GM06990 (cell line): Measurements from ENCODE around the gene GP2.

Experiments
- DNase-seq: peaks from one replicate; pipeline ENCODE4 v3.0.0-alpha.2; 2011; ENCODE audit not compliant: insufficient read length; ENCODE audit errors: extremely low read depth
- H3K27me3 ChIP-seq: replicated peaks from 2 replicates; pipeline ENCODE4 v1.6.0; 2011; ENCODE audit warnings: low read length; ENCODE audit not compliant: control insufficient read depth, insufficient read depth
- H3K36me3 ChIP-seq: 2 replicates; pipeline ENCODE4 v1.5.1; 2011; ENCODE audit warnings: low read length; ENCODE audit not compliant: control insufficient read depth, insufficient read depth
- H3K4me3 ChIP-seq: replicated peaks from 2 replicates; pipeline ENCODE4 v1.5.1; 2011; ENCODE audit warnings: low read depth, mild to moderate bottlenecking, control low read depth, low read length
- CTCF ChIP-seq: IDR thresholded peaks from 2 replicates; pipeline ENCODE4 v1.5.1; 2011; ENCODE audit warnings: low read length, control low read depth, mild to moderate bottlenecking, inconsistent platforms; ENCODE audit not compliant: insufficient read depth, poor library complexity, severe bottlenecking

GP2 gene

GRCh38 chr16:20307240-20307671, 20.1 kb downstream of the GP2 start:
- no peak for TF ChIP-seq CTCF
- Histone ChIP-seq H3K4me3 (no peak overlapping the region), H3K36me3 (no peaks in the 10 kb centered on the region), H3K27me3 (no peaks in the 10 kb centered on the region)
- no peak for DNase-seq

DNA sequence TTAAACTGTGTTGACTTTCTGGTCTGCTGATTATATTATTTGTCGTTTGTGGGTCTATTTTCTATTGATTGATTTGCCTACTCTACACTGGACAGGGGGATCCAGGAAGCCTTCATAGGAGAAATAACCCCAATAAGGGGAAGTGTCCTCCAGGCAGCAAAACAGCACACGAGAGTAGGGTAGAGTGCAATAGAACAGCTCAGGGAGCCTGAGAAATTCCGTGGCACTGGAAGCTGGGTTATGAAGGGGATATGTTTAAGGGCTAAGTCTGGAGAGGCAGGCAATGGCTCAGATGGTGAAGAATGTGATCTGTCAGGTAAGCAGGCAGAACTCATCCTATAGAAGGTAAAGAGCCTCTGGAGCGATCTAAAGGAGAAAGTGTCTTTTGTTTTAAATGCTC, 20.9 kb downstream of the GP2 start:
- no peak overlapping the region for H3K4me3 ChIP-seq
- no peaks in the 10 kb centered on the region for H3K27me3 ChIP-seq
- TF ChIP-seq CTCF = no peak
- H3K36me3 ChIP-seq = no peaks in the 10 kb centered on the region
- DNase-seq = no peak

DNA sequence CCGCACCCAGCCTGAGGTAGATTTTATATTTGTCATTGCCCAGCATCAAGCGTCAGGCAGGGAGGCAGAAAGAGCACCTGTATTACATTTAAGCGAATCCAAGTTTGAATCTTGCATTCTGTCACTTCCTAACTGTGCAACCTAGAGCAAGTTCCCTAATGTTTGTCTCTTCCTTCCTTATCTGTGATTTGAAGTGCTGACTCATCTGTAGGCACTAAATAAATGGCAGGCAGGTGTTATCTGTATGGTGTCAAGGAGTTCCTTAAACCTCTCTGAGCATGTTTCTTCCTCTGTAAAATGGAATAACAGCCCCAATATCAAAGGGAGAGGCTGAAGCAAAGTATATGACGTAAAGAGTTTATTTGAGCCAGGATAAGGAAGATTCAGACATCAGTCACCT, 24.3 kb downstream of the GP2 start:
- no peak overlapping the region for H3K4me3 ChIP-seq
- DNase-seq = no peak
- TF ChIP-seq CTCF = no peak

GRCh38 chr16:20302389-20302788, 24.9 kb downstream of the GP2 start:
- H3K27me3 ChIP-seq = no peaks in the 10 kb centered on the region
- no peak for TF ChIP-seq CTCF
- no peak overlapping the region for H3K4me3 ChIP-seq
- no peak for DNase-seq
- H3K36me3 ChIP-seq = no peaks in the 10 kb centered on the region

More for the DNA sequence above, 24.3 kb downstream of the GP2 start:
- Histone ChIP-seq H3K27me3 (no peaks in the 10 kb centered on the region), H3K36me3 (no peaks in the 10 kb centered on the region)

DNA sequence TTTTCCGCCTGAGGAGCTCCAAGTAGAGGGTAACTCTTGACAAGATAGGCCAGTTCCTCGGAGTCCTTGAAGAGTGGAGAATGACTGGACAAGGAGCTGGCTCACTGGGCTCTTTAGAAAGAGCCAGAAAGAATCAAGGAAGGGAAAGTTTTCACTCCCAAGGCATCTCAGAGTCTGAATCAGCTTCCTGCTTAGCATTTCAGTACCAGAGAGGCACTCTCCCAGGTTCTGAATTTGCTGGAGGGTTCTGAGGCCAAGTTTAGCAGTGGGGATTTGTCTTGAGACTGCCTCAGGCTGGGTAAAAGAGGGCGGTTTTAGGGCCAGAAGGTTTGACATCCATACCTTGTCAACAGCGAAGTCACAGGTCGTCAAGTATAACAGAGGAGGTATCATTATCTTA, 25.5 kb downstream of the GP2 start:
- DNase-seq = no peak
- Histone ChIP-seq H3K4me3 (no peak overlapping the region), H3K27me3 (no peaks in the 10 kb centered on the region), H3K36me3 (no peaks in the 10 kb centered on the region)
- no peak for TF ChIP-seq CTCF
